ENCODE measurements around the gene RNASEH1.
"Not testable (repeated sequence)": the region's sequence is repeated elsewhere in the genome, so short reads cannot be mapped to it uniquely, and the experiment has no call there.

Gene RNASEH1

GRCh38 chr2:3519255-3520205 is 38.6 kb downstream of the RNASEH1 start, which contains the start of gene ADI1:
ADI1 (minus strand) TSS chr2:3519531; CDS start chr2:3519487, 44 bp downstream.
- TF ChIP-seq, protein P1, sequence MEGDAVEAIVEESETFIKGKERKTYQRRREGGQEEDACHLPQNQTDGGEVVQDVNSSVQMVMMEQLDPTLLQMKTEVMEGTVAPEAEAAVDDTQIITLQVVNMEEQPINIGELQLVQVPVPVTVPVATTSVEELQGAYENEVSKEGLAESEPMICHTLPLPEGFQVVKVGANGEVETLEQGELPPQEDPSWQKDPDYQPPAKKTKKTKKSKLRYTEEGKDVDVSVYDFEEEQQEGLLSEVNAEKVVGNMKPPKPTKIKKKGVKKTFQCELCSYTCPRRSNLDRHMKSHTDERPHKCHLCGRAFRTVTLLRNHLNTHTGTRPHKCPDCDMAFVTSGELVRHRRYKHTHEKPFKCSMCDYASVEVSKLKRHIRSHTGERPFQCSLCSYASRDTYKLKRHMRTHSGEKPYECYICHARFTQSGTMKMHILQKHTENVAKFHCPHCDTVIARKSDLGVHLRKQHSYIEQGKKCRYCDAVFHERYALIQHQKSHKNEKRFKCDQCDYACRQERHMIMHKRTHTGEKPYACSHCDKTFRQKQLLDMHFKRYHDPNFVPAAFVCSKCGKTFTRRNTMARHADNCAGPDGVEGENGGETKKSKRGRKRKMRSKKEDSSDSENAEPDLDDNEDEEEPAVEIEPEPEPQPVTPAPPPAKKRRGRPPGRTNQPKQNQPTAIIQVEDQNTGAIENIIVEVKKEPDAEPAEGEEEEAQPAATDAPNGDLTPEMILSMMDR (conservative IDR thresholded peaks at IDR 0.05) = no peak
- peak within 1 kb of the TSS; percentile 98 for H3K27ac ChIP-seq

DNA sequence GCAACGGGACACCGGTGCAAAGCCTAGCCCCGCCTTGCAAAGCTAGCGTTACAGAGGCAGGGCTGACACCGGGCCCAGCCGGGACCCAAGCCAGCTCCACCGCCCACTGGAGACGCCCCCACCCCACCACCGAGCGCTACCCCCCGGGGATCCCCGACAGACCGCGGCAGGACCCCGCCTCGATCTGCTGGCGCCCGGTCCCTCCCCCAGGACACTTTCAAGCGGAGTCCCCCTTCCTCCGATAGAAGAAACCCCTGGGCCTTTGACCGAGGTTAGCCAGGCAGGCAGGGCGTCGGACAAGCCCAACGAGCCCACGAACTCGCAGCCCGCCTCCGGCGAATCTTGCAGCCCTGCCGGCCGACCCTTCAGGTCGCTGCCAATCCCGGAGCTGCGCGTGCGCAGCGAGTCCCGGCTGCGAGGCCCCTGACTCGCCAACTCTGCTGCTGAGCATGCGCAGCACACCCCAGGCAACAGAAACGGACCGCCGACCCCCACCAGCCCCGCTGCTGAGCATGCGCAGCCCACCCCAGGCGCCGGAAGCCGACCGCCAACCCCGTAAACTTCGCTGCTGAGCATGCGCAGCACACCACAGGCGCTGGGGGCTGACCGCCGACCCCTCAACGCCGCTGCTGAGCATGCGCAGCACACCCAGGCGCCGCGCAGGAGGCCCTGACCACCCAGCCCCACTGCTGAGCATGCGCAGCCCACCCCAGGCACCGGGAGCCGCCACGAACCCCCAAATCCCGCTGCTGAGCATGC is 39.5 kb downstream of the RNASEH1 start:
- peak overlapping the region; percentile 98 for H3K27ac ChIP-seq
- TF ChIP-seq, protein P1 (conservative IDR thresholded peaks at IDR 0.05) = no peak

DNA sequence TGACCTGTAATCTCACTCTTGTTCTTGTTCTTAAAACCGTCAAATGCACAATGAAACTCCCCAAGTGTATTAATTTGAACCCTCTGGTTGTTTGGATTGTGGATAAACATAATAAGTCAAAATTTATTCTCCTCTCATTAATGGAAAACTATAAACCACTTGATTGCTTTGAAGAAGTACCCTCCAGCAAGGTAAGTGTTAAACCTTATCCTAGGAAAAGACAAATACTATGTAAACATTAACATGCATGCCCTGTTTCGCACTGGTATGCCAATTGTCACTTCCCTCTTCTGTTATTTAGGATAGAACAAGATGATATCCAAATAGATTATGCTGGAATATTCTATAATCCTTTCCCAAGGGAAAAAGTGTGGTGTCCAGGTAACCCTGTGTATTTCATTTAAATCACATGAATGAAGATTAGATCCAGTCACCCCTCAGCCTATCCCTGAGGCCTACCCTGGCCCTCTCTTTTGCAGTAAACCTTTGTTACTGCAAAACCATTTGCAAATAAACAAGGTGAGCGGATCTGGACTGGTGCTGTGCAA is 40.1 kb downstream of the RNASEH1 start:
- TF ChIP-seq, protein P1 (conservative IDR thresholded peaks at IDR 0.05) = no peak
- peak overlapping the region; percentile 98 for H3K27ac ChIP-seq

DNA sequence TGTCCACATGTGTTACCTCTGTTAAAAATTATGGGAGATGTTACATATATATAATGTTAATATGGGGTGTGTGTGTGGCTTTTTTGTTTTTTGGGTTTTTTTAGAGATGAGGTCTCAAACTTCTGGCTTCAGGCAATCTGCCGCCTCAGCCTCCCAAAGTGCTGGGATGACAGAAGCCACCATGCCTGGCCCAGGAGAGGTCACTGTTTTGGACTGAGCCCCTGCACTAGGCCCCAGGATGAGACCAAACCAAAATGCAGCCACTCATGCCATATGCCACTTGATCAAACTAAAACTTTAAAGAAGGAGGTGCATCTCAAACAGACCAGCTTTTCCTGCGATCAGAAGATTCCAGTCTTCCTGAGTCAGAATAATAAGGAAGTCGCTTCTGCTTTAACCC is 41.3 kb downstream of the RNASEH1 start:
- TF ChIP-seq, protein P1 (conservative IDR thresholded peaks at IDR 0.05) = no peak
- peak overlapping the region; percentile 98 for H3K27ac ChIP-seq

DNA sequence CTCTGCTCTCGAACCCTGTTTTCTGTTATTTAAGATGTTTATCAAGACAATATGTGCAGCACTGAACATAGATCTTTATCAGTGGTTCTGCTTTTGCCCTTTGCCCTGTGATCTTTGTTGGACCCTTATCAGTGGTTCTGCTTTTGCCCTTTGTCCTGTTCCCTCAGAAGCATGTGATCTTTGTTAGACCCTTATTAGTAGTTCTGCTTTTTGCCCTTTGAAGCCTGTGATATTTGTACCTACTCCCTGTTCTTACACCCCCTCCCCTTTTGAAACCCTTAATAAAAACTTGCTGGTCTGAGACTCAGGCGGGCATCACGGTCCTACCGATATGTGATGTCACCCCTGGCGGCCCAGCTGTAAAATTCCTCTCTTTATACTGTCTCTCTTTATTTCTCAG is 42.7 kb downstream of the RNASEH1 start:
- H3K27ac ChIP-seq = not testable (repeated sequence)

DNA sequence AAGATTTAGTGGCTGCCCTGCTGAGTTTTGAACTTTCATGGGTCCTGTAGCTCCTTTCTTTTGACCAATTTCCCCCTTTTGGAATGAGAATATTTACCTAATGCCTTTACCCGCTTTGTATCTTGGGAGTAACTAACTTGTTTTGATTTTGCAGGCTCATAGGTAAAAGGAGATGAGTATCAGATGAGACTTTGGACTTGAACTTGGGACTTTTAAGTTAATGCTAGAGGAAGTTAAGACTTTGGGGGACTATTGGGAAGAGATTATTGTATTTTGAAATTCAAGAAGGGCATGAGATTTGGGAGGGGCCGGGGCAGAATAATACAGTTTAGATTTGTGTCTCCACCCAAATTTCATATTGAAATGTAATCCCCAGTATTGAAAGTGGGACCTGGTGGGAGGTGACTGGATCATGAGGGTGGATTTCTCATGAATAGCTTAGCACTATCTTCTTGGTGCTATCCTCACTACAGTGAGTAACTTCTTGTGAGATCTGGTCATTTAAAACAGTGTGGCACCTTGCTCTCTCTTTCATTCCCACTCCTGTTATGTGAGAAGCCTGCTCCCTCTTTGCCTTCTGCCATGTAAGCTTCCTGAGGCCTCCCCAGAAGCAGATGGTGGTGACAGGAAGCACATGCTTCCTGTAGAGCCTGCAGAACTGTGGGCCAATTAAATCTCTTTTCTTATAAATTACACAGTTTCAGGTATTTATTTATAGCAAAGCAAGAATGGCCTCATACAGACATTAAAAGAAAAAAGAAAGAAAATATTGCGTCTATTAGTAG is 44.9 kb downstream of the RNASEH1 start:
- H3K27ac ChIP-seq = no peak overlapping the region
- TF ChIP-seq, protein P1 (conservative IDR thresholded peaks at IDR 0.05) = no peak

DNA sequence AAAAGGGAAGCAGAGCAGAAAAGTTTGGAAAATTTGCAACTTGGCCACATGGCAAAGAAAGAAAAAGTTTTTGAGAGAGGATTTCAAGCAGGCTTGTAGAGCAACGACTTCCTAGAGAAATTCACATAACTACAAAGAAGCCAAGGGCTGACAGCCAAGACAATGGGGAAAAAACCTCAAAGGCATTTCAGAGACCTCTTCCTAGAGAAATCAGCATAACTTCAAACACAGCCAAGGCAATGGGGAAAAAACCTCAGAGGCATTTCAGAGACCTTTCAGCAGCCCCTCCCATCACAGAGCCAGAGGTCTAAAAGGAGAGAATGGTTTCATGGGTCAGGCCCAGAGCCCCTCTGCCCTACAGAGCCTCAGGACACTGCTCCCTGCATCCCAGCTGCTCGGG is 46.0 kb downstream of the RNASEH1 start:
- no peak overlapping the region for H3K27ac ChIP-seq
- TF ChIP-seq, protein P1 (conservative IDR thresholded peaks at IDR 0.05) = no peak

Data from VCaP (cell line).